DMS114 treated with DMSO at 0.1 percent for 48 hours (cell line): ENCODE results near the gene GSTT2B.
"Not testable (repeated sequence)": the region's sequence is repeated elsewhere in the genome, so short reads cannot be mapped to it uniquely, and the experiment has no call there.

Experiments used
- DNase-seq: peaks from one replicate; lab custom pipeline; 2025; ENCODE audit not compliant: unreplicated experiment; lab: John Stamatoyannopoulos, UW

The GSTT2B gene

GRCh38 chr22:23986089-23986488, 25.1 kb upstream of the GSTT2B start:
- not testable (repeated sequence) for DNase-seq

- no peak for DNase-seq
These were observed 23.4 kb upstream of the GSTT2B start for GRCh38 chr22:23984430-23984829.

GRCh38 chr22:23980567-23980966, 19.6 kb upstream of the GSTT2B start:
- not testable (repeated sequence) for DNase-seq

GRCh38 chr22:23979557-23980240, 18.7 kb upstream of the GSTT2B start, which contains the start of gene GSTT2:
GSTT2 (plus strand) TSS chr22:23980134.
- not testable (repeated sequence) for DNase-seq

- not testable (repeated sequence) for DNase-seq
These were observed 16.3 kb upstream of the GSTT2B start for GRCh38 chr22:23977304-23977703.

GRCh38 chr22:23974836-23975352, 13.9 kb upstream of the GSTT2B start:
- DNase-seq, result not testable (repeated sequence)

GRCh38 chr22:23974345-23974744, 13.3 kb upstream of the GSTT2B start, which contains the start of gene DDT:
DDT (minus strand) TSS chr22:23974441; CDS start chr22:23974414, 27 bp downstream.
- not testable (repeated sequence) for DNase-seq

GRCh38 chr22:23971927-23972326, 10.9 kb upstream of the GSTT2B start:
- not testable (repeated sequence) for DNase-seq

GRCh38 chr22:23970816-23971486, 10.0 kb upstream of the GSTT2B start:
- DNase-seq, result no peak

GRCh38 chr22:23970201-23970641, 9.2 kb upstream of the GSTT2B start:
- DNase-seq, result no peak

GRCh38 chr22:23969071-23969470, 8.1 kb upstream of the GSTT2B start:
- no peak for DNase-seq

GRCh38 chr22:23966568-23966967, 5.6 kb upstream of the GSTT2B start, which contains the start of gene DDTL:
DDTL (plus strand) TSS chr22:23966888; CDS start chr22:23966915, 27 bp downstream.
- DNase-seq, result not testable (repeated sequence)

GRCh38 chr22:23966094-23966493, 5.1 kb upstream of the GSTT2B start:
- not testable (repeated sequence) for DNase-seq

GRCh38 chr22:23956301-23956900, 4.6 kb downstream of the GSTT2B start:
- peak; percentile 49 for DNase-seq

GRCh38 chr22:23955886-23956285, 5.1 kb downstream of the GSTT2B start:
- not testable (repeated sequence) for DNase-seq

- not testable (repeated sequence) for DNase-seq
These were observed 6.0 kb downstream of the GSTT2B start for GRCh38 chr22:23954991-23955305.

- DNase-seq, result not testable (repeated sequence)
These were observed 6.6 kb downstream of the GSTT2B start for GRCh38 chr22:23954193-23954990.

GRCh38 chr22:23953485-23953884, 7.5 kb downstream of the GSTT2B start:
- not testable (repeated sequence) for DNase-seq

- DNase-seq, result not testable (repeated sequence)
These were observed 8.1 kb downstream of the GSTT2B start for GRCh38 chr22:23952794-23953405.

- not testable (repeated sequence) for DNase-seq
These were observed 9.6 kb downstream of the GSTT2B start for GRCh38 chr22:23951383-23951782.
